HepG2 (cell line): ENCODE measurements around the gene SCRG1. TPM values are rescaled to one million over a fixed set of nuclear protein-coding genes. Genes with fewer than 3 reads are reported as not detected.

Source experiments
- ATAC-seq: fragments of 200-7000 bp; cut with Tn5 transposase; 3 replicates; pipeline ENCODE4 v1.9.1; 2020; ENCODE audit warnings: mild to moderate bottlenecking, moderate library complexity
- BruUV-seq: library from RNA; stranded (reverse); fragments of 400-500 nt; replicated peaks from 2 replicates; lab custom pipeline; 2021; lab: Mats Ljungman, UMichigan
- CTCF ChIA-PET: fragments of 300-600 bp; formaldehyde crosslinking; extraction: SDS; loops from one replicate; lab custom pipeline; 2021; ENCODE audit warnings: low total read pairs, inconsistent platforms, low intra/inter-chr PET ratio; lab: Yijun Ruan, JAX
- POLR2A ChIA-PET: fragments of 350-600 bp; sonication (Branson Sonifier 250); formaldehyde crosslinking; loops from one replicate; lab custom pipeline; 2020; ENCODE audit warnings: antibody characterized with exemption, inconsistent platforms; lab: Yijun Ruan, JAX
- DNase-seq: peaks from one replicate; pipeline ENCODE4 v3.0.0-alpha.2; 2015; ENCODE audit warnings: low spot score
- FAIRE-seq: peaks from 3 replicates; lab custom pipeline; 2011; peaks lifted over from hg19 to GRCh38; lab: Jason Lieb, UNC
- H2AFZ ChIP-seq: one replicate; pipeline ENCODE4 v1.6.1; 2011; ENCODE audit warnings: low read length, inconsistent platforms
- H3K27ac ChIP-seq: fragments of 300-600 bp; 3 replicates; pipeline ENCODE4 v1.8.0; 2011; ENCODE audit warnings: mixed run types, mild to moderate bottlenecking, mixed read lengths, low read length, inconsistent platforms; ENCODE audit not compliant: insufficient read depth; ENCODE audit errors: extremely low read length
- H3K27me3 ChIP-seq, 2 experiments: fragments of 200-600 bp in 1 of 2; 2 replicates in 1 of 2; 3 replicates in 1 of 2; pipeline versions ENCODE4 v1.6.0 to v1.8.0; 2011; ENCODE audit warnings: low read length in 2 of 2, mild to moderate bottlenecking in 2 of 2, moderate library complexity in 2 of 2, inconsistent platforms in 1 of 2; ENCODE audit not compliant: insufficient read depth in 2 of 2, control insufficient read depth in 1 of 2
- H3K36me3 ChIP-seq, 2 experiments: fragments of 200-600 bp in 1 of 2; replicated peaks in 1 of 2; 2 replicates in 1 of 2; 3 replicates in 1 of 2; pipeline versions ENCODE4 v1.5.1 to v1.8.0; 2011; ENCODE audit warnings: low read length in 2 of 2, inconsistent platforms in 1 of 2; ENCODE audit not compliant: insufficient read depth in 2 of 2, control insufficient read depth in 1 of 2
- H3K4me1 ChIP-seq: 2 replicates; pipeline ENCODE4 v1.5.1; 2012; ENCODE audit warnings: low read length, inconsistent platforms; ENCODE audit not compliant: insufficient read depth
- H3K4me2 ChIP-seq: 2 replicates; pipeline ENCODE4 v1.6.0; 2011; ENCODE audit warnings: low read depth, low read length, inconsistent platforms
- H3K4me3 ChIP-seq, 3 experiments: fragments of 200-600 bp in 1 of 3; sonication (generic), shearing (Covaris generic) in 1 of 3; replicated peaks in 1 of 3; 2 replicates each; pipeline ENCODE4 v1.5.1; 2011 to 2016; ENCODE audit warnings: low read length in 3 of 3, inconsistent platforms in 2 of 3, low read depth in 2 of 3, mild to moderate bottlenecking in 2 of 3, control low read depth in 1 of 3, mixed read lengths in 1 of 3; ENCODE audit not compliant: insufficient read depth in 1 of 3
- H3K79me2 ChIP-seq: one replicate; pipeline ENCODE4 v1.6.1; 2011; ENCODE audit warnings: low read length, inconsistent platforms; ENCODE audit not compliant: insufficient read depth
- H3K9ac ChIP-seq: 2 replicates; pipeline ENCODE4 v1.6.0; 2011; ENCODE audit warnings: mild to moderate bottlenecking, low read depth, low read length, inconsistent platforms; ENCODE audit not compliant: insufficient read depth
- H3K9me3 ChIP-seq: 2 replicates; pipeline ENCODE4 v1.5.1; 2012; ENCODE audit warnings: mild to moderate bottlenecking, low read length
- H4K20me1 ChIP-seq: 2 replicates; pipeline ENCODE4 v1.6.0; 2011; ENCODE audit warnings: inconsistent platforms, mild to moderate bottlenecking, low read length, moderate library complexity; ENCODE audit not compliant: insufficient read depth
- CSRNP1 ChIP-seq: sonication (generic); formaldehyde crosslinking; IDR thresholded peaks from 2 replicates; pipeline ENCODE4 v1.8.1; 2023; ENCODE audit warnings: mild to moderate bottlenecking, missing genetic modification reagents
- GRHL1 ChIP-seq: sonication (generic); formaldehyde crosslinking; conservative IDR thresholded peaks from 2 replicates; pipeline ENCODE4 v1.8.0; 2022; ENCODE audit warnings: missing genetic modification reagents
- MYNN ChIP-seq: sonication (generic); formaldehyde crosslinking; IDR thresholded peaks from 2 replicates; pipeline ENCODE4 v1.4.0; 2020; ENCODE audit warnings: mild to moderate bottlenecking, low read depth, missing genetic modification reagents
- TBX2 ChIP-seq: sonication (generic); formaldehyde crosslinking; IDR thresholded peaks from 2 replicates; pipeline ENCODE4 v1.5.0; 2020; ENCODE audit warnings: missing genetic modification reagents, mild to moderate bottlenecking, borderline replicate concordance
- ZBTB21 ChIP-seq: sonication (generic); formaldehyde crosslinking; IDR thresholded peaks from 2 replicates; pipeline ENCODE4 v1.4.0; 2020; ENCODE audit warnings: missing genetic modification reagents
- ZBTB46 ChIP-seq: sonication (generic); formaldehyde crosslinking; IDR thresholded peaks from 2 replicates; pipeline ENCODE4 v1.4.0; 2020; ENCODE audit warnings: mild to moderate bottlenecking, missing genetic modification reagents, borderline replicate concordance
- ZKSCAN1 ChIP-seq: fragments of 150-350 bp; IDR thresholded peaks from 2 replicates; pipeline ENCODE4 v1.6.1; 2014; ENCODE audit warnings: low read length
- ZNF280B ChIP-seq: sonication (generic); formaldehyde crosslinking; IDR thresholded peaks from 2 replicates; pipeline ENCODE4 v1.5.0; 2020; ENCODE audit warnings: missing genetic modification reagents, mild to moderate bottlenecking, borderline replicate concordance
- ZNF30 ChIP-seq: sonication (generic); formaldehyde crosslinking; IDR thresholded peaks from 2 replicates; pipeline ENCODE4 v1.5.0; 2020; ENCODE audit warnings: mild to moderate bottlenecking, missing genetic modification reagents
- WGBS: methylation state at CpG from one replicate; pipeline ENCODE4 v1.1.6; 2017; ENCODE audit warnings: low lambda C conversion rate; 5-methylcytosine and 5-hydroxymethylcytosine counted together
- in situ Hi-C: cut with HindIII; loops from 2 replicates; pipeline ENCODE4 v1.10.0; 2017; ENCODE audit warnings: low pct_unique_long_range_greater_than_20kb; ENCODE audit not compliant: extremely low pct_ligation_motif_present
- intact Hi-C: fragments of 100-400 bp; cut with micrococcal nuclease; formaldehyde crosslinking; loops from one replicate; pipeline ENCODE4 v1.10.0; 2022; ENCODE audit not compliant: unreplicated experiment
- polyA plus RNA-seq, 8 experiments: library from polyadenylated mRNA; depleted of rRNA in 3 of 8; stranded (reverse) in 7 of 8; unstranded in 1 of 8; fragments of >200 nt; fragmentation: Illumina TruSeq in 4 of 8; extraction: Trizol in 4 of 8; gene quantifications; 2 replicates each; pipeline versions ENCODE4 v1.2.1 to v1.2.3, GENCODE V29; 2011 to 2016; ENCODE audit warnings: low read depth in 4 of 8, missing spikeins in 1 of 8, mixed read lengths in 1 of 8; ENCODE audit not compliant: insufficient read depth in 1 of 8
- total RNA-seq, 5 experiments: library from RNA; depleted of rRNA; stranded (reverse); fragments of >200 nt; fragmentation: Illumina TruSeq; extraction: Trizol; gene quantifications; 2 replicates each; pipeline ENCODE4 v1.2.3, GENCODE V29; 2016; ENCODE audit warnings: low read depth in 1 of 5

SCRG1 gene
- total and polyA plus RNA-seq, 2 of the 13 experiments (the other 11 are each of a cell fraction or from before 2014, with no cell fraction given): not detected

GRCh38 chr4:173446416-173446815, 47.5 kb upstream of the SCRG1 start:
- no peaks in the 10 kb centered on the region for H3K79me2 ChIP-seq
- in situ Hi-C loops: no loop called here
- TF ChIP-seq ZKSCAN1: no peak
- no peak for TF ChIP-seq MYNN (CRISPR knock-in tag)
- no peak for TF ChIP-seq CSRNP1 (CRISPR knock-in tag)
- no peak for TF ChIP-seq ZNF280B
- TF ChIP-seq TBX2 (CRISPR knock-in tag): no peak
- no peak for TF ChIP-seq ZNF30
- TF ChIP-seq ZBTB46 (CRISPR knock-in tag): no peak
- TF ChIP-seq ZBTB21 (CRISPR knock-in tag): no peak
- no peak for TF ChIP-seq GRHL1 (CRISPR knock-in tag)
- H3K27me3 ChIP-seq: no peaks in the 10 kb centered on the region
- ChIA-PET POLR2A (no interaction called here), CTCF (no interaction called here)
- FAIRE-seq (no peak), DNase-seq (no peak), ATAC-seq (no peak)
- H3K9me3 ChIP-seq: no peaks in the 10 kb centered on the region
- BruUV-seq: no TSS peak
- H2AFZ ChIP-seq: no peak overlapping the region
- intact Hi-C loops: no loop called here
- H3K9ac ChIP-seq: no peak overlapping the region
- no peaks in the 10 kb centered on the region for H3K4me1 ChIP-seq
- H4K20me1 ChIP-seq: no peaks in the 10 kb centered on the region
- H3K4me3 ChIP-seq: no peak overlapping the region
- no peak overlapping the region for H3K4me2 ChIP-seq
- WGBS: 100% methylated on average over 1 of the region's 1 CpG
- no peaks in the 10 kb centered on the region for H3K36me3 ChIP-seq
- no peak overlapping the region for H3K27ac ChIP-seq
